ENCODE data around the gene TRIP11. TPM values are rescaled to one million over a fixed set of nuclear protein-coding genes. Genes with fewer than 3 reads are reported as not detected.

The TRIP11 gene
- total and polyA plus RNA-seq, 2 experiments from 2014 or later = 24.9 to 52.2 TPM

GRCh38 chr14:92035890-92036289, 4.0 kb downstream of the TRIP11 start:
- no peak for ATAC-seq
- Histone ChIP-seq H3K4me2 (no peak overlapping the region), H3K9me2 (ENCODE audit: insufficient read depth) (no peaks in the 10 kb centered on the region), H3K4me3 (no peak overlapping the region), H3K36me3 (ENCODE audit: insufficient read depth) (no peaks in the 10 kb centered on the region), H2AFZ (no peak overlapping the region), H3F3A (replicated peaks; ENCODE audit: low read depth) (no peaks in the 10 kb centered on the region), H4K20me1 (replicated peaks; ENCODE audit: insufficient read depth) (0 out of 2 replicates have a peak, but pooled peaks cover 5% of the 10 kb centered on the region), H3K4me1 (ENCODE audit: insufficient read depth) (peaks cover 10% of the 10 kb centered on the region), H3K27ac (ENCODE audit: low read depth) (no peak overlapping the region), H3K27me3 (ENCODE audit: insufficient read depth) (no peaks in the 10 kb centered on the region), H3K79me2 (replicated peaks; ENCODE audit: insufficient read depth) (peaks cover 64% of the 10 kb centered on the region)
- no peak for DNase-seq (ENCODE audit: low spot score)
- Mint-ChIP-seq H3K4me3 (no peak overlapping the region), H3K27me3 (ENCODE audit: insufficient read depth, low read depth, poor library complexity) (peaks cover 5% of the 10 kb centered on the region), H3K27ac (no peak overlapping the region), H3K9me3 (peaks cover 14% of the 10 kb centered on the region), H3K36me3 (ENCODE audit: low read depth) (peaks cover 33% of the 10 kb centered on the region), H3K4me1 (peaks cover 9% of the 10 kb centered on the region)
- TF ChIP-seq JUNB (IDR thresholded peaks at IDR 0.05; ENCODE audit: unreplicated experiment) = no peak
- TF ChIP-seq EZH2phosphoT487 (IDR thresholded peaks at IDR 0.05; ENCODE audit: unreplicated experiment) = no peak
- TF ChIP-seq, protein P1, sequence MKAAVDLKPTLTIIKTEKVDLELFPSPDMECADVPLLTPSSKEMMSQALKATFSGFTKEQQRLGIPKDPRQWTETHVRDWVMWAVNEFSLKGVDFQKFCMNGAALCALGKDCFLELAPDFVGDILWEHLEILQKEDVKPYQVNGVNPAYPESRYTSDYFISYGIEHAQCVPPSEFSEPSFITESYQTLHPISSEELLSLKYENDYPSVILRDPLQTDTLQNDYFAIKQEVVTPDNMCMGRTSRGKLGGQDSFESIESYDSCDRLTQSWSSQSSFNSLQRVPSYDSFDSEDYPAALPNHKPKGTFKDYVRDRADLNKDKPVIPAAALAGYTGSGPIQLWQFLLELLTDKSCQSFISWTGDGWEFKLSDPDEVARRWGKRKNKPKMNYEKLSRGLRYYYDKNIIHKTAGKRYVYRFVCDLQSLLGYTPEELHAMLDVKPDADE (IDR thresholded peaks at IDR 0.05) = no peak
- no peak for TF ChIP-seq EZH2 (IDR thresholded peaks at IDR 0.05; ENCODE audit: low read depth, unreplicated experiment)
- no peak for TF ChIP-seq POLR2AphosphoS5 (IDR thresholded peaks at IDR 0.05; ENCODE audit: low read depth)
- no peak for TF ChIP-seq ZNF331 (CRISPR knock-in tag; IDR thresholded peaks at IDR 0.05; ENCODE audit: low read depth)
- no peak for TF ChIP-seq CREB1 (CRISPR knock-in tag; IDR thresholded peaks at IDR 0.05; ENCODE audit: low read depth)
- TF ChIP-seq, protein P2, sequence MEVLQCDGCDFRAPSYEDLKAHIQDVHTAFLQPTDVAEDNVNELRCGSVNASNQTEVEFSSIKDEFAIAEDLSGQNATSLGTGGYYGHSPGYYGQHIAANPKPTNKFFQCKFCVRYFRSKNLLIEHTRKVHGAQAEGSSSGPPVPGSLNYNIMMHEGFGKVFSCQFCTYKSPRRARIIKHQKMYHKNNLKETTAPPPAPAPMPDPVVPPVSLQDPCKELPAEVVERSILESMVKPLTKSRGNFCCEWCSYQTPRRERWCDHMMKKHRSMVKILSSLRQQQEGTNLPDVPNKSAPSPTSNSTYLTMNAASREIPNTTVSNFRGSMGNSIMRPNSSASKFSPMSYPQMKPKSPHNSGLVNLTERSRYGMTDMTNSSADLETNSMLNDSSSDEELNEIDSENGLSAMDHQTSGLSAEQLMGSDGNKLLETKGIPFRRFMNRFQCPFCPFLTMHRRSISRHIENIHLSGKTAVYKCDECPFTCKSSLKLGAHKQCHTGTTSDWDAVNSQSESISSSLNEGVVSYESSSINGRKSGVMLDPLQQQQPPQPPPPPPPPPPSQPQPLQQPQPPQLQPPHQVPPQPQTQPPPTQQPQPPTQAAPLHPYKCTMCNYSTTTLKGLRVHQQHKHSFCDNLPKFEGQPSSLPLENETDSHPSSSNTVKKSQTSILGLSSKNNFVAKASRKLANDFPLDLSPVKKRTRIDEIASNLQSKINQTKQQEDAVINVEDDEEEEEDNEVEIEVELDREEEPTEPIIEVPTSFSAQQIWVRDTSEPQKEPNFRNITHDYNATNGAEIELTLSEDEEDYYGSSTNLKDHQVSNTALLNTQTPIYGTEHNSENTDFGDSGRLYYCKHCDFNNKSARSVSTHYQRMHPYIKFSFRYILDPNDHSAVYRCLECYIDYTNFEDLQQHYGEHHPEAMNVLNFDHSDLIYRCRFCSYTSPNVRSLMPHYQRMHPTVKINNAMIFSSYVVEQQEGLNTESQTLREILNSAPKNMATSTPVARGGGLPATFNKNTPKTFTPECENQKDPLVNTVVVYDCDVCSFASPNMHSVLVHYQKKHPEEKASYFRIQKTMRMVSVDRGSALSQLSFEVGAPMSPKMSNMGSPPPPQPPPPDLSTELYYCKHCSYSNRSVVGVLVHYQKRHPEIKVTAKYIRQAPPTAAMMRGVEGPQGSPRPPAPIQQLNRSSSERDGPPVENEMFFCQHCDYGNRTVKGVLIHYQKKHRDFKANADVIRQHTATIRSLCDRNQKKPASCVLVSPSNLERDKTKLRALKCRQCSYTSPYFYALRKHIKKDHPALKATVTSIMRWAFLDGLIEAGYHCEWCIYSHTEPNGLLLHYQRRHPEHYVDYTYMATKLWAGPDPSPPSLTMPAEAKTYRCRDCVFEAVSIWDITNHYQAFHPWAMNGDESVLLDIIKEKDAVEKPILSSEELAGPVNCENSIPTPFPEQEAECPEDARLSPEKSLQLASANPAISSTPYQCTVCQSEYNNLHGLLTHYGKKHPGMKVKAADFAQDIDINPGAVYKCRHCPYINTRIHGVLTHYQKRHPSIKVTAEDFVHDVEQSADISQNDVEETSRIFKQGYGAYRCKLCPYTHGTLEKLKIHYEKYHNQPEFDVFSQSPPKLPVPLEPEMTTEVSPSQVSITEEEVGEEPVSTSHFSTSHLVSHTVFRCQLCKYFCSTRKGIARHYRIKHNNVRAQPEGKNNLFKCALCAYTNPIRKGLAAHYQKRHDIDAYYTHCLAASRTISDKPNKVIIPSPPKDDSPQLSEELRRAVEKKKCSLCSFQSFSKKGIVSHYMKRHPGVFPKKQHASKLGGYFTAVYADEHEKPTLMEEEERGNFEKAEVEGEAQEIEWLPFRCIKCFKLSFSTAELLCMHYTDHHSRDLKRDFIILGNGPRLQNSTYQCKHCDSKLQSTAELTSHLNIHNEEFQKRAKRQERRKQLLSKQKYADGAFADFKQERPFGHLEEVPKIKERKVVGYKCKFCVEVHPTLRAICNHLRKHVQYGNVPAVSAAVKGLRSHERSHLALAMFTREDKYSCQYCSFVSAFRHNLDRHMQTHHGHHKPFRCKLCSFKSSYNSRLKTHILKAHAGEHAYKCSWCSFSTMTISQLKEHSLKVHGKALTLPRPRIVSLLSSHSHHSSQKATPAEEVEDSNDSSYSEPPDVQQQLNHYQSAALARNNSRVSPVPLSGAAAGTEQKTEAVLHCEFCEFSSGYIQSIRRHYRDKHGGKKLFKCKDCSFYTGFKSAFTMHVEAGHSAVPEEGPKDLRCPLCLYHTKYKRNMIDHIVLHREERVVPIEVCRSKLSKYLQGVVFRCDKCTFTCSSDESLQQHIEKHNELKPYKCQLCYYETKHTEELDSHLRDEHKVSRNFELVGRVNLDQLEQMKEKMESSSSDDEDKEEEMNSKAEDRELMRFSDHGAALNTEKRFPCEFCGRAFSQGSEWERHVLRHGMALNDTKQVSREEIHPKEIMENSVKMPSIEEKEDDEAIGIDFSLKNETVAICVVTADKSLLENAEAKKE (CRISPR knock-in tag; IDR thresholded peaks at IDR 0.05) = no peak
- TF ChIP-seq STAT1 (IDR thresholded peaks at IDR 0.05; ENCODE audit: unreplicated experiment) = no peak
- TF ChIP-seq ZNF114 (CRISPR knock-in tag; IDR thresholded peaks at IDR 0.05) = no peak
- TF ChIP-seq CTCF (conservative IDR thresholded peaks at IDR 0.05; ENCODE audit: low read depth in 2 of 2) = no peak
- TF ChIP-seq, protein P3, sequence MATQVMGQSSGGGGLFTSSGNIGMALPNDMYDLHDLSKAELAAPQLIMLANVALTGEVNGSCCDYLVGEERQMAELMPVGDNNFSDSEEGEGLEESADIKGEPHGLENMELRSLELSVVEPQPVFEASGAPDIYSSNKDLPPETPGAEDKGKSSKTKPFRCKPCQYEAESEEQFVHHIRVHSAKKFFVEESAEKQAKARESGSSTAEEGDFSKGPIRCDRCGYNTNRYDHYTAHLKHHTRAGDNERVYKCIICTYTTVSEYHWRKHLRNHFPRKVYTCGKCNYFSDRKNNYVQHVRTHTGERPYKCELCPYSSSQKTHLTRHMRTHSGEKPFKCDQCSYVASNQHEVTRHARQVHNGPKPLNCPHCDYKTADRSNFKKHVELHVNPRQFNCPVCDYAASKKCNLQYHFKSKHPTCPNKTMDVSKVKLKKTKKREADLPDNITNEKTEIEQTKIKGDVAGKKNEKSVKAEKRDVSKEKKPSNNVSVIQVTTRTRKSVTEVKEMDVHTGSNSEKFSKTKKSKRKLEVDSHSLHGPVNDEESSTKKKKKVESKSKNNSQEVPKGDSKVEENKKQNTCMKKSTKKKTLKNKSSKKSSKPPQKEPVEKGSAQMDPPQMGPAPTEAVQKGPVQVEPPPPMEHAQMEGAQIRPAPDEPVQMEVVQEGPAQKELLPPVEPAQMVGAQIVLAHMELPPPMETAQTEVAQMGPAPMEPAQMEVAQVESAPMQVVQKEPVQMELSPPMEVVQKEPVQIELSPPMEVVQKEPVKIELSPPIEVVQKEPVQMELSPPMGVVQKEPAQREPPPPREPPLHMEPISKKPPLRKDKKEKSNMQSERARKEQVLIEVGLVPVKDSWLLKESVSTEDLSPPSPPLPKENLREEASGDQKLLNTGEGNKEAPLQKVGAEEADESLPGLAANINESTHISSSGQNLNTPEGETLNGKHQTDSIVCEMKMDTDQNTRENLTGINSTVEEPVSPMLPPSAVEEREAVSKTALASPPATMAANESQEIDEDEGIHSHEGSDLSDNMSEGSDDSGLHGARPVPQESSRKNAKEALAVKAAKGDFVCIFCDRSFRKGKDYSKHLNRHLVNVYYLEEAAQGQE (IDR thresholded peaks at IDR 0.05; ENCODE audit: unreplicated experiment) = no peak
- no peak for TF ChIP-seq NANOG (IDR thresholded peaks at IDR 0.05; ENCODE audit: borderline replicate concordance)

Measured in GM23338 (cell line).